DLD1 (cell line): Measurements from ENCODE around the gene NME7.

Experiments
- in situ Hi-C: cut with HindIII; loops from 2 replicates; pipeline ENCODE4 v1.10.0; 2017; ENCODE audit warnings: low sequenced_read_pairs

Gene NME7

DNA sequence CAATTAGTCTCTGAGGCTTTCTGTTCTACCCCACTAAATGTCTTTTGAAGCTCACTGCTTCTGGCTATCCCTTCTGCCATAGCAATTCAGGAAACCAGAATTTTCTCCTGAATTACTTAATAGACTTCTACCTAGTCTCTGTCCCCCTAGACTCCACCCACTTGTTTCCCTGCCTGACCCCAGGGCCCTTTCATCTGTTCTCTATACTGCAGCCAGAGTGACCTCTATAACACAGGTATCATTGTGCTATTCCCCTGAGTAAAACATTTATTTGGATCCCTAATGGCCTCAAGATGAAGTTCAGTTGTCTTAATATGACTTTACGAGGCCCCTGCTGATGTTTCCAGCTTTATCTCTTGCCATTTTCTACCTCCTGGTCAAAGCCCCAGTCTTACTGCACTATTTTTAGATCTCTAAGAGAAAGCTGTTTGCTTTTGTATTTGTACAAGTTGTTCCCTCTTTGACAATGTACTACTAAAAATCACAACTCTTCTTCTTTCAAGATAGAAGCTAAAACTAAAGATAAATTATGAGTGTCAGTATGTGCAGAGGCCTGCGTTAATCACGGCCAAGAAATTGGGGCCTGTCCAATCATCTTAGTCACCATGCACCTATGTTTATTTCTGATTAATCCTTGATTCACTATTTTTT is 206.6 kb downstream of the NME7 start:
- in situ Hi-C loops, result no loop called here

DNA sequence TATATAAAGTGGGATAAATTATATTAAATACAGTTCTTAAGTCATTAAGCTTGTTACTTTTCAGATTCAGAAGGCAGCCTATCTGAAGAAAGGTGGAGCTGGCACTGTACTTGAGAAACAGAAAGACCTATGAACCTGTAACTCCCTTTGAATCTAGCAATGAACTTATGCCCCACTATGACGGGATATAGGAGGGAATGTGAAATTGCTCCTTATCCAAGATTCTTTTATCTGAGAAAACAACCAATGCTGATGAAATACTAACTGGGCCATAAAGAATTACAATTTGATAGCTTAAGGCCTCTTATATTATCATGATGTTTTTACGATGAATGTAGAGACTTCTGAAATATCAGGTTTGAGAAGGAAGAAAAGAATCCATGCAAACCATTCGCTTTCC is 211.0 kb downstream of the NME7 start:
- in situ Hi-C loops, result no loop called here

DNA sequence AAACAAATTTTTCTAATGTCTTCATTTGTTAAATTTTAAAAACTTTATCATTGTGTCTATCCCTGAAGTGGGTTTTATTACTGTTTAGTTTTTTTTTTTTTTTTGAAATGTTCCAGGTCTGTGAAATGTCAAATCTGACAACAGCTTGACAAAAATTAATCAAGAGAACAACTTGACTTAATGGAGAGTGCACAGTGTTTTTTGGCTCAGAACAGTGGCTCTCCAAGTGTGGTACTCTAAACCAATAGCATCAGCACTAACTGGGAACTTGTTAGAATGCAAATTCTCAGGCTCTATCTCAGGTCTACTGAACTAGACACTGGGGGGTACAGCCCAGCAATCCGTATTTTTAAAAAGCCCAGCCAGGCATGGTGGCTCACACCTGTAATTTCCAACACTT is 211.9 kb downstream of the NME7 start:
- in situ Hi-C loops, result no loop called here

DNA sequence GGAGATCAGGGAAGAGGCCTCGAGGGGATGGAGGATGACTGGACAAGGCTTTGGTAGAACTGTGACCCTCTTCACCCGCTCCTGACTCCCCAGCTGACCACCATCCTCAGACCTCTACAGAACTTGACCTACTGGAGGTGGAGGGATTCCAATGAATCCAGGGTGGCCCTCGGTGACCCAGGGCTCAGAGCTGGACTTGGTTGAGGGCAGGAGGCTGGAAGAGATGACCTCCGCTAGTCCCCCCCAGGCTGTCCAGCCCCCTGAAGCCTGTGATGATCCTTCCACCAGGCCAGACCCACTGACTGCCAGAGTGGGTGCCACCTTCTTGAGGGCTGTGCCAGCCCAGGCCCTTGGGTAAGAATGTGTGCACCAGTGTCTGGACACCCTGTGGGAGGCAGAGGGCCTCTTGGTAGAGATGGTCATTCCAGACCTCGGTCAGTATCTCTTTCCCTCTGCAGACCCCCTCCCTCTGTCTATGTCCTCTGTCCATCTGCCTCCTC is 216.2 kb downstream of the NME7 start:
- in situ Hi-C loops, result no loop called here

DNA sequence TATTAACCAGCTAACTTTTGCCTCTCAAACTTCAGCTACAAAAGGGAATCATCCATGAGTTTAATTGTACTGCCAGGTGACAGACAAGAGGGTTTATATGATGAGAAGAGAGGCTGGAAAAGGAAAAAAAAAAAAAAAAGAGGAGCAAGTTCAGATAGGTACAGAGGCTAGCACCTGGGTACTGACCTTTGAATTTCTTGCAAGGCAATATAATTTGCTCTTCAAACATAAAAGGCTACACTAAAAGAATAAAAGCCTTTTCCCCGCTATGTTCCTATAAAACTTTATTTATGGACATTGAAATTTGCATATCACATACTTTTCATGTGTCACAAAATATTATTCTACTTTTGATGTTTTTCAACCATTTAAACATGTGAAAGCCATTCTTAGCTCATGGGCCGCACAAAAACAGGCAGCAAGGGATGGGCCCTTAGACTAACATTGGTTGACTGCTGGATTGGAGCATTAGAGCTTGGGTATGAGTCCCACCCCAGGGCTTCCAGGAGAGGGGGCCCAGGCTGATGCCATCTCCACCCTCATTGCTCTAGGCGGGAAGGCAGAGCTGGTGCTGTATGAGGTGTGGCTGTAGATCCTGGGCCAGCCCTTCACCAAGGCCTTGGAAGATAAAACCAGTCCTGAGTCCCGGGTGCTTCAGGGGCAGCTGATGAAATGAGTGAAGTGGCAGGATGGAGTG is 216.8 kb downstream of the NME7 start:
- in situ Hi-C loops, result no loop called here

DNA sequence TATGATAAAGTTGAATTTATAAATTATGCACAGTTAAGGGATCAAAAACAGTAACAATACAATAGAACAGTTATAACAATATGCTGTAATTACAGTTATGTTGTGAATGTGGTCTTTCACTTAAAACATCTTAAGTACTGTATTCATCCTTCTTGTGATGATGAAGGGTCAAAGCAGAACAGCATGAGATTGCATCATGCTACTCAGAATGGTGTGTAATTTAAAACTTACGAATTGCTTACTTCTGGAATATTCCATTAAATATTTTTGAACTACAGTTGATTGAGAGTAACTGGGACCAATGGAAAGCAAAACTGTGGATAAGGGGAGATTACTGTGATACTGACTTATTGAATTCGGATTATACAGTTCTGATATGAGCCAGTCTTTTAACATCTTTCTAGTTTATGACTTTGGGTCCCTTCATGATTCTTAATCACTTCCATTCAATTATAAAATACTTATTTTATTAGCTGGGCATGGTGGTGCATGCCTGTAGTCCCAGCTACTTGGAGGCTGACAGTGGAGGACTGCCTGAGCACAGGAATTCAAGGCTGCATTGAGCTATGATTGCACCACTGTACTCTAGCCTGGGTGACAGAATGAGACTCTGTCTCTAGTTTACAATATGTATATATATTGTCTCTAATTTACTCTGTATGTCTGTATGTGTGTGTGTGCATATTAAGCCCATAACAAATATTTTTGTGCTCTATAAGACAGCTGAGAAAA is 217.9 kb downstream of the NME7 start:
- in situ Hi-C loops, result loop anchor here (25.0 kb wide), 1 partner anchor 512 kb away; no protein-coding TSS in a partner anchor

DNA sequence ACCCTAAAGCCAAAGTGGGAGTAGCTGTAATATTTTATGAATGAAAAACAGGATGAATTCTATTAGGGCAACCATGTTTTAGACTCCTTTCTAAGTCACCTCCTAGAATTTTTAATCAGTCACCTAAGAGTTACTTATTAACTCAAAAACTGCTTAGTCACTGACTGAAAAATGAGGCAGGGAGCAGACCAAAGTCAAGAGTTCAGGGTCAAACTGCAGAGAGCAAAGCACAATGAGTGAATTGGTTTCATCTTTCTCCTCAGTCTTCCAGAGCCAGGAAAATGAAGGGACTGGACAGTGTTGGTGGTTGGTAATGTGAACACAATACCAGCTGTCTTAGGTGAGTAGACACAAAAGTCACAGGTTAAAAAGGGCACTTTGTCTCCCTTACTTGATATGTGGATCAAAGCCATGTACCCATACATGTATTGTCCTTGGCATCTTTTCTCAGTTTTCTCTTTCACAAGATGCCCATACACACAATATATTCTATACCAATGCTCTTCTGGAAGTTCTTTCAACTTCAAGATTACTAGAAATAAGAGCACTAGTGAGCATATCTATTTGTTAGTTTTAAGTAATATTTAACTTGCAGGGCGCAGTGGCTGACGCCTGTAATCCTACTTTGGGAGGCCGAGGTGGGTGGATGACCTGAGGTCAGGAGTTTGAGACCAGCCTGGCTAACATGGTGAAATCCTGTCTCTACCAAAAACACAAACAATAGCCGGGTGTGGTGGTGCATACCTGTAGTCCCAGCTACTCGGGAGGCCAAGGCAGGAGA is 218.9 kb downstream of the NME7 start:
- in situ Hi-C loops, result loop anchor here (25.0 kb wide), 1 partner anchor 511 kb away; no protein-coding TSS in a partner anchor

DNA sequence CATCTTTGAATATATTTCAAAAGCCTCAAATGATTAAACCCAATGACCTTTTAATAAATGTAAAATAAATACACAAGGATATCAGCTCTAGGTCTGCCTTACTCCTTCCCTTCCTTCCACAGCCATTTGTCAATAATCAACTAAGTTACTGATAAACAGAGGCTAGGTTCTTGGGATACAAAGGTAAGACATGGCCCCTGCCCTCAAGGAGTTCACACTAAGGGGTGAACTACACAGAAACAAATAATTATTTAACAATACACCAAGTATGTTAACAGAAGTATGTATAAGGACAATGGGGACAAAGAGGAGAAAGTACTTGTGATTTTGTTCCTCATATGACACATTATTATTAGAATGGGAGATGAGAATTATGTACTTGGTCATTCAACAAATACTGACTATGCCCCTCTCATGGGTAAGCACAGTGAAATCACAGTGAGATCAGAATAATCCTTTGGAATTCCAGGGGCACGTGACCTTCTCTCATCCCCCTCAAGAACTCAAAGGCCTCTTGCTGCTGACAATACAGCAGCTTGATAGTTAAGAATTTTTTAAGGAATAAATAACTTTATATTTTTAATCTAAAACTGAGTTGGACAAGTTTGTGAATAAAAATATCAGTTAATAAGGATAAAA is 220.9 kb downstream of the NME7 start:
- in situ Hi-C loops, result loop anchor here (25.0 kb wide), 1 partner anchor 509 kb away; no protein-coding TSS in a partner anchor

DNA sequence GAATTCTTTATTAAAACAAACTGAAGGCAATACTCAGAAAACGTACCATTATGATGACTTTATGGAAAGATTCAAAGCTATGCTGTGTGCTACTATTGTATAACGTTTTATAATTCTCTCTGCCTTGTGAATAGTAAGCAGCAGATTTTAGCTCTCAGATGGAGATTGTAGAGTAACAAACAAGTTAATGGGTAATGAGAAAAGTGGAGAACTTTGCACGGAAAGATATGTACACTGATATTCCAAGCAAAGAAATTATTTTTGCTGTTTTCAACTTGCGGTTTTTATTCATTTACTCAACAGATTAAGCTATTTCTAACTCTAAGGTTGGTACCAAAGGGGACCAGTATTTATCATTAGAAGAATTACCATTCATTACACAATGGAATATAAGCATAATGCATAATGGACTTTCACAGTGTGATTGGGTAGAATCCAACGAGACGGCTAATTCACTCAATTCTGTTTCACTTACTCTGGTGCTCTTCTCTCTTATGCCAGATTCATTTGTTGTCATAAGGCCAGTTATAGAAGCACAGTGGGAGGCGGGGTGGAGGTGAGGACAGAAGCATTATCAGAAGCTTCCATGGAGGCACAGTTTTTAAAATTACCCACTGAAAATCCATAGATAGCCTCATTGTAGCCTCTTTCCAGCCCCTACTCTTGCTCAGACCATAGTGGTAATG is 222.5 kb downstream of the NME7 start:
- in situ Hi-C loops, result loop anchor here (25.0 kb wide), 1 partner anchor 508 kb away; no protein-coding TSS in a partner anchor

DNA sequence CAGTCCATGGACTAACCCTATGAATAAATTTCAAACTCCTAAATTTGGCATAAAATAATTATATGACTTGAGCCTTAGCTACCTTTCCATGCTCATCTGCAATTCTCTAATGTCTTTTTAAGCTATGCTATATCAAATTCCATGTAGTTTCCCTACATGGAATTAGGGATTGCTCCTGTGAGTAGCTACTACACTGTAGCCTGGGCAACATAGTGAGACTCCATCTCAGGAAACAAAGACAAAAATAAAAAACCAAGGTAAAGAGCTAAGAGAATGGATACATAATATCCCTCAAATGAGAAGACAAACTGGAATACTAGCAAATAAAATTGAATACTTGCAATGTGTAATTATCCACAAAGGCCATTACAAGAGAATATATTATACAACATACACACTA is 223.6 kb downstream of the NME7 start:
- in situ Hi-C loops, result loop anchor here (25.0 kb wide), 1 partner anchor 507 kb away; no protein-coding TSS in a partner anchor

DNA sequence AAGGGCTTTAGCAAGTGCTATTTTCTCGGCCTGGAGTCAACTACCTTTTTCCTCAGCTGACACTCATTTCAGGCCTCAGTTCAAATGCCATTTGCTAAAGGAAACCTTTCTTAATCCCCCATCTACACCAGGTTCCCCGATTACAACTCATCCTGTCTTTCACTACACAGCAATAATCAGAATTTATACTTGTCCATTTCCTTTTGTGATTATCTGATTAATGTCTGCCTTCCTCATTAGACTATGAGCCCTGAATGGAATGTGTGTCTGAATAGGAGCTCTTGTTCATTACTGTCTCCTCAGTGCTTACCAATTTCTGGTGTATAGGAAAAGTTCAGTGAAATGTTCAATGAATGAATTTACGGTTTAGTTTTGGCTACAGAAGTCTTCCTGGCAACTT is 224.3 kb downstream of the NME7 start:
- in situ Hi-C loops, result loop anchor here (25.0 kb wide), 1 partner anchor 506 kb away; no protein-coding TSS in a partner anchor

DNA sequence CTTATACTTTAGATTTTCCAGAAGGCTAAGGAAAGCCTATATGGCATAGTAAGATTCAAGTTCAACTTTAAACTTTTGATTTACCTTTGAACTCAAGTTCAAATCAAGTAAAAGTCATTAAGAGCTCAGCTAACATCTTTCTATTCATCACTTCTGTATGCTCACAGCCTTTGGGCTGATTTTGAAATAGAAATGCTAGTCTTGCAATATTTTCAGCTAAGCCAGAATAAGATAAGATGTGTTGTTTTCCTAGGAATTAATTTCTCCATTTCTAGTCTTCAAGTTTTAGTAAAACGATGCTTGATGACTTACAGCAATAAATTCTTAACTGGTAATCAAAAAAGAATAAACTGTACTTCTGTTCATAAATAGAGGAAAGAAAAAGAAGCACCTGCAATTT is 225.5 kb downstream of the NME7 start:
- in situ Hi-C loops, result loop anchor here (25.0 kb wide), 1 partner anchor 505 kb away; no protein-coding TSS in a partner anchor

DNA sequence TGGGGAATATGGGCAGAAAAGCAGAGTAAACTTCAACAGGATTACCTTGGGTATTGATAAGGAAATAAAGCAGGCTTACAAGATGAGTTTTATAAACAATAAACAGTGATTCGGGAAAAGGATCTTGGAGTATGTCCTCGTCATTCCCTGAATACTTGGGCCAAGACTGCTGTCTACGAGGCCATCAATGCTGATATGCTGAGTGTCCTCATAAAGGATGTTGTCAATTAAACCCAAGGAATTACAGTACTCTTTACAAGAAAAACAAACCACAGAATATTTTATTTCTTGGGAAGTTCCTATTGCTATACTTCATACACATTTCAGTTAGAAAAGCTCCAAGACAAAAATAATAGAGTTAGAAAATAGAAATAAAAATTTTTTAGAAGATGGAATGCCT is 226.2 kb downstream of the NME7 start:
- in situ Hi-C loops, result loop anchor here (25.0 kb wide), 1 partner anchor 504 kb away; no protein-coding TSS in a partner anchor

DNA sequence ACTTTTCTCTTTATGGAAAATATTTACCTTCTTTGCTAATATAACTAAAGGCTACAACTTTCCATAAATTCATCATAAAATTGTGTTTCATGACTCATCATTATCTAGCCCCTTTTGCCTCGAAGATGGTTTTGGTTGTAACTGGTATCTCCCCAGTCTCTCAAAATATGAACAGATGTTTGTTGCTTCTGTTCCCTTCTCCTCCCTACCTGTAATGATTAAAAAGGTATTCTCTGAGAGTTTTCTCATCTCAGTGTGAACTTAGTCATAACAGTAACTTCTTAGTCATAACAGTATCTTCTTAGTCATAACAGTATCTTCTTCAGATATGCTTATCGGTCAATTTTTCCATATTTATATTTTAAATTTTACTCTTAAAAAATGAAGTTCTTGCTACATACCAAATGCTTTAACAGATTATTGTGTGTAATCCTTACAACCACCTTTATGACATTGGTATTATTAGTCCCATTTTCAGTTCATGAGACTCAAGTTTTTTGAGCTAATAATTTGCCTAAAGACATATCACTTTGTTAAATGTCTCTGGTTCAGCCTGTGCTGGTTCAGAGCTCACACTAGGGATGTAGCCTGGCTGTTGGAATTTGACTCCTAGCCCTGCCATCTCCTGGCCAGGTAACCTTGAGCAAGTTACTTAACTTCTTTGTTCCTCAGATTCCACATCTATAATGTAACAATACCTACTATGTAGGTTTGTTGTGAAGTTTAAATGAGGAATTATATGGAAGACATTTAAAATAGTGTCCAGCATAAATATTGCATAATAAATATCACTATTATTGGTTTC is 228.5 kb downstream of the NME7 start:
- in situ Hi-C loops, result loop anchor here (25.0 kb wide), 1 partner anchor 502 kb away; no protein-coding TSS in a partner anchor

DNA sequence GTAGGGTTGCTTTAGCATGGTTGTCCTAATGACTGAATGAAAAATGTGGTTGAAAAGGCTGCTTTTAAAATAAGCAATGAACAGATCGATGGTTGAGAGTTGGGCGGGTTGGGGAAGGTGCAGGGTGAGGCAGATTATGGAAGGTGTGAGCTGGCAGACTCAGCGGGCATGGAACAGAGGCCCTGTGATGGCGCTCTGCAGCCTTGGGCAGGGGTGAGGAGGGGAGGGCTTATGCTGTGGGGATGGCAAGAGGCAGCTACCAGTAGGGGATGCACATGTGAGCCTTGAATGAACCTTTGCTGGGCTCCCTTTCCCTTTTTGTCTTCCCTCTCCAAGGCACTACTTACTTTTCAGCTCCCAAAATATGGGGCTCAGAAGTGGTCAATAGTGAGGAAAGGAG is 230.2 kb downstream of the NME7 start:
- in situ Hi-C loops, result loop anchor here (25.0 kb wide), 1 partner anchor 500 kb away; no protein-coding TSS in a partner anchor

DNA sequence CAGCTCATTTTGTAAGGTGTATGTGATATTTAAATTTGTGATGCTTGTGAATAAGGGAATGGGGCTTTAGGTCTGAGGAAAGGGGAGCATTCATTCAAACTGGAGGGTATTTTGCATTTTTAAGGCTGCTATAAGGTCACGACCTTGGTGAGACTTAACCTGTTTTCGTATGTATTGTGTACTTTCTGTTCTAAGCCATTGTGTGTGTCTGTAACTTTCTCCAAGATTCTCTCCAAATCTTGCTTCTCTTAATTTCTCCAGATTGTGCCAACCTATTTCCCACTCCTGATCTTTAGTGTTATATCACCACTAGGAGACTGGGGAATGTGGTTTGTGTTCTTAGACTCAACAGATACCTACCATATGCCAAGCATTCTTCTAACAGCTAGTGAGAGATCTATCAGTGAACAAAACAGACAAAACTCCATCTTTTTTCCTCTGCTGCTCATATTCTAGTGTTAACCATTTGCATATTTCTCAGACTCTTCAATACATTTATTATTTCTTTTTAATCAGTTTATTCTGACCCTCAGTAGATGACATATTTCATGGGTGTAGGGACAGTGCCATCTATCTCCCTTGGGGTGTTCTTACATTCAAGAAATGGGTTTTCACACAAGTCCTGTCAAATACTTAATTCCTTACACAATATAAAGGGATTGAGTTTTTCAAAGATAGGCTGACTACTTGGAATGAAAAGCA is 233.6 kb downstream of the NME7 start:
- in situ Hi-C loops, result loop anchor here (25.0 kb wide), 1 partner anchor 497 kb away; no protein-coding TSS in a partner anchor

DNA sequence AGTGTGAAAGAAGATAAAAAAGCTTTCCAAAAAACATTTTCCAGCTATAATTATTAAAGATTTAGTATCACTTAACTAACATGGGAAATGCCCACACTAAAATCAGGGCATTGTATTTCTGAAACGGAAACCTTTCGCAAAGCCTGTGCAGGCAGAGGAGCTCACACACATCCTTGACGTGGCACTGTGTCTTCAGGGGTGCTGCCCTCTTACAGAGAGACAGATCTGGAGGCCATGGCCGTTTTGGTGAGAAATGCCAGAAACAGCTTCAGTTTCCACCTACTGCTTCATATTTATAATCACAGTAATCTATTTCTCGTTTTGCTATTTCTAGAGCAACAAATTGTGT is 234.4 kb downstream of the NME7 start:
- in situ Hi-C loops, result loop anchor here (25.0 kb wide), 1 partner anchor 496 kb away; no protein-coding TSS in a partner anchor
